A549 (cell line): ENCODE measurements around the gene DIP2C. TPM values are rescaled to one million over a fixed set of nuclear protein-coding genes. Genes with fewer than 3 reads are reported as not detected.

Experiments used
- ATAC-seq, 2 experiments: fragments of 200-7000 bp in 1 of 2; fragments of >200 bp in 1 of 2; cut with Nextera tagmentation in 1 of 2; cut with Tn5 transposase in 1 of 2; 3 replicates each; pipeline versions ENCODE4 v1.8.0 to v1.9.1; 2018 to 2020; ENCODE audit warnings: mild to moderate bottlenecking in 1 of 2, moderate library complexity in 1 of 2
- CTCF ChIA-PET: fragments of 300-600 bp; sonication (Branson Sonifier 250); formaldehyde crosslinking; extraction: SDS; loops from one replicate; lab custom pipeline; 2021; ENCODE audit warnings: antibody characterized with exemption, inconsistent platforms; lab: Yijun Ruan, JAX
- POLR2A ChIA-PET: fragments of 350-600 bp; formaldehyde crosslinking; extraction: SDS; loops from one replicate; lab custom pipeline; 2021; ENCODE audit warnings: antibody characterized with exemption, inconsistent platforms; lab: Yijun Ruan, JAX
- DNase-seq, 2 experiments: peaks; one replicate each; pipeline versions ENCODE4 v3.0.0 to v3.0.0-alpha.2; 2011 to 2016; ENCODE audit warnings: low read depth in 1 of 2, low spot score in 1 of 2
- FAIRE-seq: peaks from 2 replicates; lab custom pipeline; 2011; peaks lifted over from hg19 to GRCh38; lab: Jason Lieb, UNC
- H3K27ac ChIP-seq, 2 experiments: fragments of >200 bp; sonication (Bioruptor Twin); formaldehyde crosslinking; 3 replicates each; pipeline ENCODE4 v1.5.1; 2016 to 2017
- H3K4me1 ChIP-seq: fragments of >200 bp; sonication (Bioruptor Twin); formaldehyde crosslinking; 3 replicates; pipeline ENCODE4 v1.6.1; 2016
- H3K4me2 ChIP-seq: fragments of >200 bp; sonication (Bioruptor Twin); formaldehyde crosslinking; 3 replicates; pipeline ENCODE4 v1.6.1; 2016
- H3K4me3 ChIP-seq: fragments of >200 bp; sonication (Bioruptor Twin); formaldehyde crosslinking; 3 replicates; pipeline ENCODE4 v1.5.1; 2016
- H3K9me3 ChIP-seq: fragments of >200 bp; sonication (Bioruptor Twin); formaldehyde crosslinking; 3 replicates; pipeline ENCODE4 v1.6.1; 2016
- BCL3 ChIP-seq: fragments of >200 bp; sonication (Bioruptor Twin); formaldehyde crosslinking; IDR thresholded peaks from 3 replicates; pipeline ENCODE4 v1.6.1; 2016
- CEBPB ChIP-seq, 2 experiments: fragments of >200 bp in 1 of 2; sonication (Bioruptor Twin) in 1 of 2; formaldehyde crosslinking in 1 of 2; IDR thresholded peaks; 2 replicates each; pipeline ENCODE4 v1.6.1; 2012 to 2016
- CHD2 ChIP-seq: fragments of 150-350 bp; IDR thresholded peaks from 2 replicates; pipeline ENCODE4 v1.6.1; 2014; ENCODE audit warnings: low read length; ENCODE audit not compliant: partially characterized antibody
- ESRRA ChIP-seq: fragments of 150-350 bp; IDR thresholded peaks from 2 replicates; pipeline ENCODE4 v1.6.1; 2014; ENCODE audit warnings: mild to moderate bottlenecking, low read length, borderline replicate concordance
- HDAC2 ChIP-seq: fragments of 200-600 bp; sonication (generic); IDR thresholded peaks from 2 replicates; pipeline ENCODE4 v1.6.1; 2016
- HEYL ChIP-seq: fragments of 250-450 bp; sonication (Bioruptor Pico); IDR thresholded peaks from 2 replicates; pipeline ENCODE4 v1.8.0; 2021; ENCODE audit warnings: mild to moderate bottlenecking, moderate library complexity
- HOXA7 ChIP-seq: fragments of 250-450 bp; sonication (Bioruptor Pico); IDR thresholded peaks from 2 replicates; pipeline ENCODE4 v1.5.0; 2020; ENCODE audit warnings: mild to moderate bottlenecking, moderate library complexity
- HOXB5 ChIP-seq: fragments of 250-450 bp; sonication (Bioruptor Pico); IDR thresholded peaks from 2 replicates; pipeline ENCODE4 v1.5.0; 2020; ENCODE audit warnings: mild to moderate bottlenecking, moderate library complexity
- KDM5A ChIP-seq: fragments of 200-600 bp; sonication (generic); IDR thresholded peaks from 2 replicates; pipeline ENCODE4 v1.6.1; 2016; ENCODE audit warnings: antibody characterized with exemption, mild to moderate bottlenecking
- MAFK ChIP-seq: fragments of 450-650 bp; IDR thresholded peaks from 2 replicates; pipeline ENCODE4 v1.6.1; 2014; ENCODE audit not compliant: partially characterized antibody
- MAZ ChIP-seq: fragments of 150-350 bp; IDR thresholded peaks from 2 replicates; pipeline ENCODE4 v1.6.1; 2014; ENCODE audit warnings: antibody characterized with exemption, low read depth, low read length, borderline replicate concordance
- NFE2L2 ChIP-seq: fragments of 150-350 bp; conservative IDR thresholded peaks from 2 replicates; pipeline ENCODE4 v1.6.1; 2014; ENCODE audit warnings: low read length
- NPAS2 ChIP-seq: fragments of 250-450 bp; sonication (Bioruptor Pico); IDR thresholded peaks from 2 replicates; pipeline ENCODE4 v1.8.0; 2022; ENCODE audit warnings: mild to moderate bottlenecking, moderate library complexity, borderline replicate concordance
- PHF8 ChIP-seq: fragments of 200-600 bp; sonication (generic); IDR thresholded peaks from 2 replicates; pipeline ENCODE4 v1.6.1; 2016; ENCODE audit warnings: low read depth, mild to moderate bottlenecking, antibody characterized with exemption, moderate library complexity, borderline replicate concordance
- POLR2AphosphoS2 ChIP-seq: conservative IDR thresholded peaks from 2 replicates; pipeline ENCODE4 v1.6.1; 2012; ENCODE audit warnings: low read length, improper control_type of control experiment, inconsistent platforms
- RNF2 ChIP-seq: fragments of 200-600 bp; sonication (generic); IDR thresholded peaks from 2 replicates; pipeline ENCODE4 v1.6.1; 2016; ENCODE audit warnings: low read depth, mild to moderate bottlenecking, antibody characterized with exemption, moderate library complexity, borderline replicate concordance
- SMC3 ChIP-seq: fragments of >200 bp; sonication (Bioruptor Twin); formaldehyde crosslinking; IDR thresholded peaks from 3 replicates; pipeline ENCODE4 v1.6.1; 2018; ENCODE audit warnings: inconsistent platforms
- SREBF2 ChIP-seq: fragments of 450-650 bp; IDR thresholded peaks from 2 replicates; pipeline ENCODE4 v1.6.1; 2014; ENCODE audit warnings: mild to moderate bottlenecking, moderate library complexity
- TFCP2L1 ChIP-seq: fragments of 250-450 bp; sonication (Bioruptor Pico); IDR thresholded peaks from 2 replicates; pipeline ENCODE4 v1.5.0; 2021; ENCODE audit warnings: mild to moderate bottlenecking
- ZC3H11A ChIP-seq: fragments of 450-650 bp; IDR thresholded peaks from 2 replicates; pipeline ENCODE4 v1.6.1; 2014; ENCODE audit warnings: antibody characterized with exemption, mild to moderate bottlenecking
- ZFP36 ChIP-seq: fragments of 450-650 bp; IDR thresholded peaks from 2 replicates; pipeline ENCODE4 v1.6.1; 2014; ENCODE audit warnings: borderline replicate concordance; ENCODE audit not compliant: partially characterized antibody
- ZSCAN20 ChIP-seq: fragments of 250-450 bp; sonication (Bioruptor Pico); IDR thresholded peaks from 2 replicates; pipeline ENCODE4 v1.8.0; 2022; ENCODE audit warnings: mild to moderate bottlenecking, moderate library complexity
- WGBS: methylation state at CpG from one replicate; pipeline ENCODE4 v1.1.6; 2017; ENCODE audit errors: missing lambda C conversion rate; 5-methylcytosine and 5-hydroxymethylcytosine counted together
- polyA plus RNA-seq, 4 experiments: library from polyadenylated mRNA; depleted of rRNA in 3 of 4; stranded (reverse); fragments of >200 nt; fragmentation: RNase III in 1 of 4; extraction: RNeasy Plus Mini Kit Qiagen cat#74134 plus additional on column Dnase treatment in 1 of 4; gene quantifications; 2 replicates in 3 of 4; 3 replicates in 1 of 4; pipeline ENCODE4 v1.2.3, GENCODE V29; 2011 to 2017
- TF ChIP-seq, protein P1 (sequence below): fragments of 150-350 bp; IDR thresholded peaks from 2 replicates; pipeline ENCODE4 v1.6.1; 2014; ENCODE audit warnings: low read depth, mild to moderate bottlenecking, low read length
- TF ChIP-seq, protein P2 (sequence below): IDR thresholded peaks from 2 replicates; pipeline ENCODE4 v1.6.1; 2012; ENCODE audit warnings: low read depth, borderline replicate concordance

The DIP2C gene
- polyA plus RNA-seq, 2 of the 4 experiments (the other 2 are of a cell fraction) = 3.7 to 5.0 TPM

- H3K27ac ChIP-seq = no peak overlapping the region
- no peak for FAIRE-seq
- ChIA-PET CTCF (interaction anchor here (0.8 kb wide), 2 partner anchors 96 to 99 kb away, joined by 3 to 4 read pairs; no protein-coding TSS in a partner anchor), POLR2A (no interaction called here)
- H3K4me2 ChIP-seq = peak overlapping the region; percentile 65
- ATAC-seq = no peak
- no peaks in the 10 kb centered on the region for H3K9me3 ChIP-seq
- 14% methylated on average over 7 of the region's 7 CpGs for WGBS
- peak in 1 of 2 experiments; percentile 29 for DNase-seq
- no peak overlapping the region for H3K4me3 ChIP-seq
- no peak for TF ChIP-seq ZFP36
- no peak for TF ChIP-seq SREBF2
- TF ChIP-seq BCL3 = no peak
- TF ChIP-seq NPAS2 = no peak
- TF ChIP-seq ESRRA = no peak
- no peak for TF ChIP-seq HEYL (CRISPR knock-in tag)
- no peak for TF ChIP-seq ZSCAN20 (CRISPR knock-in tag)
- TF ChIP-seq CEBPB (IDR thresholded peaks at IDR 0.05) = no peak
- no peak for TF ChIP-seq ZC3H11A
- TF ChIP-seq POLR2AphosphoS2 = no peak
- TF ChIP-seq, protein P1, sequence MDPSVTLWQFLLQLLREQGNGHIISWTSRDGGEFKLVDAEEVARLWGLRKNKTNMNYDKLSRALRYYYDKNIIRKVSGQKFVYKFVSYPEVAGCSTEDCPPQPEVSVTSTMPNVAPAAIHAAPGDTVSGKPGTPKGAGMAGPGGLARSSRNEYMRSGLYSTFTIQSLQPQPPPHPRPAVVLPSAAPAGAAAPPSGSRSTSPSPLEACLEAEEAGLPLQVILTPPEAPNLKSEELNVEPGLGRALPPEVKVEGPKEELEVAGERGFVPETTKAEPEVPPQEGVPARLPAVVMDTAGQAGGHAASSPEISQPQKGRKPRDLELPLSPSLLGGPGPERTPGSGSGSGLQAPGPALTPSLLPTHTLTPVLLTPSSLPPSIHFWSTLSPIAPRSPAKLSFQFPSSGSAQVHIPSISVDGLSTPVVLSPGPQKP = no peak
- no peak for TF ChIP-seq MAFK
- no peak for TF ChIP-seq HDAC2
- TF ChIP-seq RNF2 = no peak
- H3K4me1 ChIP-seq = peaks cover 9% of the 10 kb centered on the region
Observed at GRCh38 chr10:693506-693905, 4.0 kb upstream of the DIP2C start.

DNA sequence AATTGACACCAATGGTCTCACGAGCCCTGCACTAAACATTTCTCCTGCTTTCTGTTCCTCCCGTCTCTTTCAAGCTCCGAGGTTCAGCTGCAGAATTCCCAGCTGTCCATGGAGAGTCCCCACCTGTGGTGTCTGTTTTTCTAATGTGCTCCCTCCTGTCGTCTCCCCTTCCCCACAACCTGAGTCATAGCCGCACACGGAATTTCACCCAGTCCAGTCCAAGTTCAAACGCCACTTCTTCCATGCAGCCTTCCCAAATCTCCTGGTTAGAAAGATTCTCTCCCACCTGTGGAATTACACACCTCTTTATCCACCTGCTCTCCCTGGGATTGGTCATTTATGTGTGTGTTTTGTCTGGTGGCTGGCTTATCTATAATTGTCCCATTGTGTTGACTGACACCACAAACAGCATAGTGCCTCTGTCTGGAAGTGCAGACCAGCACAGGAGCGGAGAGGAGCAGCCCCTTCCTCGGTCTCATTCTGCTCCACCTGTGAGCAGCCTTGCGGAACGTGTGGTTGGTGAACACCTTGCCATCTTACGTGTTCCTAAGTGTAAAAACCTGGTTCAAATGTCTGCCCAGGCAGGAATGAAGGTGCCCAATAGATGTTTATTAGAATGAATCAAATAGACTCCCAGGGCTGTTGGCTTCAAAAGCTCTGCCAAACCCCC, 3.3 kb upstream of the DIP2C start:
- peak overlapping the region; percentile 65; the same call in 2 of the 3 replicates for H3K4me2 ChIP-seq
- 88% methylated on average over 12 of the region's 12 CpGs for WGBS
- peaks cover 14% of the 10 kb centered on the region for H3K4me1 ChIP-seq
- H3K27ac ChIP-seq = no peak overlapping the region
- no peak overlapping the region for H3K4me3 ChIP-seq
- ChIA-PET POLR2A (no interaction called here), CTCF (interaction anchor here (0.8 kb wide), 1 partner anchor 96 kb away, joined by 4 read pairs; no protein-coding TSS in a partner anchor)
- FAIRE-seq (no peak), ATAC-seq (no peak), DNase-seq (no peak)
- H3K9me3 ChIP-seq = no peaks in the 10 kb centered on the region
- no peak for TF ChIP-seq NFE2L2
- TF ChIP-seq TFCP2L1 = no peak
- TF ChIP-seq SMC3 = no peak
- TF ChIP-seq HOXB5 = no peak
- TF ChIP-seq MAZ = no peak
- TF ChIP-seq CHD2 = no peak
- TF ChIP-seq HOXA7 (CRISPR knock-in tag) = no peak
- no peak for TF ChIP-seq HDAC2
- TF ChIP-seq CEBPB (IDR thresholded peaks at IDR 0.05) = no peak
- no peak for TF ChIP-seq PHF8
- TF ChIP-seq, protein P2, sequence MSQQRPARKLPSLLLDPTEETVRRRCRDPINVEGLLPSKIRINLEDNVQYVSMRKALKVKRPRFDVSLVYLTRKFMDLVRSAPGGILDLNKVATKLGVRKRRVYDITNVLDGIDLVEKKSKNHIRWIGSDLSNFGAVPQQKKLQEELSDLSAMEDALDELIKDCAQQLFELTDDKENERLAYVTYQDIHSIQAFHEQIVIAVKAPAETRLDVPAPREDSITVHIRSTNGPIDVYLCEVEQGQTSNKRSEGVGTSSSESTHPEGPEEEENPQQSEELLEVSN = no peak
- TF ChIP-seq KDM5A = no peak
